H1 (cell line): ENCODE data around the gene ANKH. TPM values are rescaled to one million over a fixed set of nuclear protein-coding genes. Genes with fewer than 3 reads are reported as not detected.

Experiments
- CTCF ChIA-PET: fragments of 300-600 bp; sonication (Branson Sonifier 250); formaldehyde crosslinking; loops from one replicate; lab custom pipeline; 2021; ENCODE audit not compliant: partially characterized antibody; lab: Charles Lee
- POLR2A ChIA-PET: fragments of 300-600 bp; sonication (Branson Sonifier 250); formaldehyde crosslinking; loops from one replicate; lab custom pipeline; 2021; ENCODE audit warnings: inconsistent platforms; ENCODE audit not compliant: partially characterized antibody; lab: Charles Lee
- DNase-seq, 2 experiments: peaks; one replicate each; pipeline versions ENCODE4 v3.0.0 to v3.0.0-alpha.2; 2010 to 2022; ENCODE audit warnings: low spot score in 2 of 2, low read depth in 1 of 2, mixed read lengths in 1 of 2
- FAIRE-seq: peaks from 2 replicates; lab custom pipeline; 2011; peaks lifted over from hg19 to GRCh38; lab: Jason Lieb, UNC
- H2AFZ ChIP-seq: 2 replicates; pipeline ENCODE4 v1.8.1; 2012; ENCODE audit warnings: low read length, inconsistent platforms
- H2AK5ac ChIP-seq: 2 replicates; pipeline ENCODE4 v1.6.1; 2013; ENCODE audit warnings: low read depth, low read length
- H2BK120ac ChIP-seq: replicated peaks from 2 replicates; pipeline ENCODE3; 2013; ENCODE audit warnings: low read depth, low read length, inconsistent platforms
- H2BK12ac ChIP-seq: 2 replicates; pipeline ENCODE4 v1.6.1; 2013; ENCODE audit warnings: low read depth, low read length
- H2BK15ac ChIP-seq: 2 replicates; pipeline ENCODE4 v1.6.1; 2013; ENCODE audit warnings: low read length
- H2BK20ac ChIP-seq: 2 replicates; pipeline ENCODE4 v1.6.1; 2013; ENCODE audit warnings: low read length
- H2BK5ac ChIP-seq: 2 replicates; pipeline ENCODE4 v1.6.1; 2013; ENCODE audit warnings: low read depth, low read length
- H3K14ac ChIP-seq: 2 replicates; pipeline ENCODE4 v1.6.1; 2013; ENCODE audit warnings: inconsistent platforms; ENCODE audit not compliant: insufficient read length
- H3K18ac ChIP-seq: 2 replicates; pipeline ENCODE4 v1.6.1; 2013; ENCODE audit warnings: low read length; ENCODE audit errors: extremely low read depth
- H3K23ac ChIP-seq: 2 replicates; pipeline ENCODE4 v1.6.1; 2013; ENCODE audit warnings: inconsistent platforms; ENCODE audit not compliant: insufficient read length
- H3K23me2 ChIP-seq: 2 replicates; pipeline ENCODE4 v1.6.1; 2013; ENCODE audit warnings: low read depth, low read length
- H3K27ac ChIP-seq: 2 replicates; pipeline ENCODE4 v1.6.1; 2011; ENCODE audit warnings: low read depth, low read length, inconsistent platforms
- H3K27me3 ChIP-seq, 4 experiments: replicated peaks in 1 of 4; 1 replicate in 1 of 4; 2 replicates in 3 of 4; pipeline versions ENCODE4 v1.6.1 to v1.8.1; 2011 to 2013; ENCODE audit warnings: low read length in 3 of 4, mild to moderate bottlenecking in 3 of 4, inconsistent platforms in 2 of 4, mixed read lengths in 2 of 4, moderate library complexity in 1 of 4; ENCODE audit not compliant: control insufficient read depth in 3 of 4, insufficient read depth in 3 of 4; ENCODE audit errors: extremely low read depth in 1 of 4
- H3K36me3 ChIP-seq, 4 experiments: 2 replicates each; pipeline versions ENCODE4 v1.6.1 to v1.8.1; 2011 to 2013; ENCODE audit warnings: mild to moderate bottlenecking in 4 of 4, low read length in 3 of 4, moderate library complexity in 2 of 4, control low read depth in 1 of 4, inconsistent platforms in 1 of 4; ENCODE audit not compliant: insufficient read depth in 4 of 4, control insufficient read depth in 2 of 4
- H3K4ac ChIP-seq: replicated peaks from 2 replicates; pipeline ENCODE3; 2013; ENCODE audit warnings: low read length, low read depth, mixed read lengths, inconsistent platforms; ENCODE audit not compliant: insufficient read length
- H3K4me1 ChIP-seq, 4 experiments: replicated peaks in 1 of 4; 1 replicate in 1 of 4; 2 replicates in 3 of 4; pipeline versions ENCODE4 v1.6.1 to v1.8.1; 2011 to 2013; ENCODE audit warnings: low read length in 3 of 4, inconsistent platforms in 2 of 4, mixed read lengths in 1 of 4; ENCODE audit not compliant: insufficient read depth in 4 of 4, control insufficient read depth in 3 of 4
- H3K4me2 ChIP-seq, 2 experiments: 2 replicates each; pipeline versions ENCODE4 v1.6.1 to v1.8.1; 2011 to 2013; ENCODE audit warnings: low read depth in 2 of 2, low read length in 2 of 2, control low read depth in 1 of 2, inconsistent platforms in 1 of 2, mild to moderate bottlenecking in 1 of 2; ENCODE audit not compliant: insufficient read depth in 1 of 2
- H3K4me3 ChIP-seq, 4 experiments: fragments of 200-600, 300-600 bp in 1 of 4; sonication (generic), shearing (Covaris generic), sonication (Bioruptor Twin) in 1 of 4; 2 replicates each; pipeline versions ENCODE4 v1.5.1 to v1.8.1; 2011 to 2016; ENCODE audit warnings: low read length in 4 of 4, low read depth in 3 of 4, control low read depth in 2 of 4, inconsistent platforms in 2 of 4, mild to moderate bottlenecking in 2 of 4, mixed read lengths in 1 of 4, moderate library complexity in 1 of 4; ENCODE audit not compliant: insufficient read depth in 2 of 4; ENCODE audit errors: extremely low read depth in 1 of 4
- H3K56ac ChIP-seq: replicated peaks from 2 replicates; pipeline ENCODE3; 2013; ENCODE audit warnings: low read depth, mild to moderate bottlenecking, mixed read lengths, low read length, inconsistent platforms; ENCODE audit not compliant: insufficient read length
- H3K79me1 ChIP-seq: 2 replicates; pipeline ENCODE4 v1.6.1; 2013; ENCODE audit warnings: low read depth, low read length, control low read depth
- H3K79me2 ChIP-seq, 2 experiments: 2 replicates each; pipeline versions ENCODE4 v1.6.1 to v1.8.1; 2012 to 2013; ENCODE audit warnings: low read length in 2 of 2, mild to moderate bottlenecking in 2 of 2, inconsistent platforms in 1 of 2; ENCODE audit not compliant: insufficient read depth in 2 of 2, control insufficient read depth in 1 of 2
- H3K9ac ChIP-seq, 4 experiments: replicated peaks in 1 of 4; 1 replicate in 1 of 4; 2 replicates in 3 of 4; pipeline versions ENCODE4 v1.6.1 to v1.8.1; 2011 to 2013; ENCODE audit warnings: low read depth in 3 of 4, low read length in 3 of 4, control low read depth in 2 of 4, mild to moderate bottlenecking in 2 of 4, moderate library complexity in 2 of 4, inconsistent platforms in 1 of 4; ENCODE audit errors: extremely low read depth in 1 of 4
- H3K9me3 ChIP-seq, 2 experiments: 2 replicates each; pipeline versions ENCODE4 v1.6.1 to v1.8.1; 2012 to 2013; ENCODE audit warnings: mild to moderate bottlenecking in 2 of 2, moderate library complexity in 2 of 2, control low read depth in 1 of 2, inconsistent platforms in 1 of 2, low read depth in 1 of 2, low read length in 1 of 2, mixed read lengths in 1 of 2; ENCODE audit not compliant: insufficient read depth in 2 of 2
- H4K20me1 ChIP-seq, 2 experiments: replicated peaks in 1 of 2; 2 replicates each; pipeline versions ENCODE3 to v1.8.1; 2011 to 2013; ENCODE audit warnings: inconsistent platforms in 2 of 2, low read length in 2 of 2, mild to moderate bottlenecking in 1 of 2; ENCODE audit not compliant: insufficient read depth in 2 of 2, control insufficient read depth in 1 of 2
- H4K5ac ChIP-seq: 2 replicates; pipeline ENCODE4 v1.6.1; 2013; ENCODE audit warnings: low read length, low read depth, mixed read lengths, inconsistent platforms; ENCODE audit not compliant: insufficient read length
- H4K8ac ChIP-seq: 2 replicates; pipeline ENCODE4 v1.8.0; 2013; ENCODE audit warnings: mild to moderate bottlenecking, moderate library complexity, low read length, inconsistent platforms; ENCODE audit not compliant: insufficient read depth; ENCODE audit errors: extremely low read depth
- H4K91ac ChIP-seq: replicated peaks from 2 replicates; pipeline ENCODE3; 2013; ENCODE audit warnings: low read length, mixed read lengths, inconsistent platforms; ENCODE audit not compliant: insufficient read length
- CBX8 ChIP-seq: fragments of 300-800, 300-1000 bp; sonication (generic); IDR thresholded peaks from 2 replicates; pipeline ENCODE4 v1.7.1; 2016; ENCODE audit warnings: low read depth, low read length, borderline replicate concordance
- CHD1 ChIP-seq: IDR thresholded peaks from 2 replicates; pipeline ENCODE4 v1.6.1; 2012; ENCODE audit warnings: low read depth, low read length, improper control_type of control experiment
- CTCF ChIP-seq, 3 experiments: IDR thresholded peaks; 1 replicate in 2 of 3; 2 replicates in 1 of 3; pipeline versions ENCODE4 v1.5.1 to v1.6.1; 2011; ENCODE audit warnings: low read length in 3 of 3, mild to moderate bottlenecking in 3 of 3, inconsistent platforms in 2 of 3, low read depth in 1 of 3, moderate library complexity in 1 of 3; ENCODE audit not compliant: insufficient read depth in 1 of 3; ENCODE audit errors: control extremely low read depth in 1 of 3
- KDM1A ChIP-seq: fragments of 200-600, 300-600 bp; sonication (generic); IDR thresholded peaks from 2 replicates; pipeline ENCODE4 v1.7.1; 2016; ENCODE audit warnings: mild to moderate bottlenecking, low read length, borderline replicate concordance
- KDM4A ChIP-seq: IDR thresholded peaks from one replicate; pipeline ENCODE4 v1.7.1; 2012; ENCODE audit warnings: low read depth, mild to moderate bottlenecking, moderate library complexity, low read length, inconsistent platforms; ENCODE audit not compliant: severe bottlenecking
- SIX5 ChIP-seq: IDR thresholded peaks from 2 replicates; pipeline ENCODE4 v1.6.1; 2011; ENCODE audit warnings: mild to moderate bottlenecking, low read depth, low read length
- SP1 ChIP-seq: IDR thresholded peaks from 2 replicates; pipeline ENCODE4 v1.6.1; 2011; ENCODE audit warnings: low read depth, low read length
- SP4 ChIP-seq: IDR thresholded peaks from 2 replicates; pipeline ENCODE4 v1.6.1; 2012; ENCODE audit warnings: low read length, inconsistent platforms
- TAF1 ChIP-seq: IDR thresholded peaks from 2 replicates; pipeline ENCODE4 v1.6.1; 2011; ENCODE audit warnings: mild to moderate bottlenecking, low read depth, low read length
- TAF7 ChIP-seq: optimal IDR thresholded peaks from 2 replicates; pipeline ENCODE3; 2011; ENCODE audit warnings: low read depth, mild to moderate bottlenecking, inconsistent platforms, low read length, moderate library complexity, borderline replicate concordance
- TBP ChIP-seq: IDR thresholded peaks from 2 replicates; pipeline ENCODE4 v1.6.1; 2011; ENCODE audit warnings: low read depth, low read length, improper control_type of control experiment
- WGBS, 2 experiments: shearing (Covaris generic) in 1 of 2; methylation state at CpG; one replicate each; pipeline versions ENCODE4 v1.1.6 to v1.1.7; 2013 to 2015; ENCODE audit warnings: low lambda C conversion rate in 2 of 2, mixed read lengths in 2 of 2, inconsistent platforms in 1 of 2, low coverage in 1 of 2, missing lambda C conversion rate in 1 of 2; ENCODE audit not compliant: insufficient replicate concordance in 2 of 2, insufficient coverage in 1 of 2, insufficient read length in 1 of 2; ENCODE audit errors: extremely low coverage in 1 of 2, missing lambda C conversion rate in 1 of 2; 5-methylcytosine and 5-hydroxymethylcytosine counted together
- polyA plus RNA-seq, 7 experiments: library from polyadenylated mRNA; depleted of rRNA in 3 of 7; stranded (reverse) in 5 of 7; unstranded in 2 of 7; fragments of >200 nt in 5 of 7; fragments of 200-250 nt in 2 of 7; gene quantifications; 1 replicate in 5 of 7; 2 replicates in 1 of 7; 4 replicates in 1 of 7; pipeline versions ENCODE4 v1.2.1 to v1.2.3, GENCODE V29; 2011 to 2013; ENCODE audit warnings: missing spikeins in 2 of 7, mixed read lengths in 2 of 7
- total RNA-seq: library from RNA; stranded (reverse); fragmentation: NEBNext Ultra II Directional; extraction: Animal tissue kit (Norgen Biotek cat#: 25700); gene quantifications from 2 replicates; pipeline ENCODE4 v1.2.1, GENCODE V29; 2021

The ANKH gene
- total and polyA plus RNA-seq, 2 of the 8 experiments (the other 6 are each of a cell fraction or from before 2014, with no cell fraction given) = 5.3 to 13.0 TPM

DNA sequence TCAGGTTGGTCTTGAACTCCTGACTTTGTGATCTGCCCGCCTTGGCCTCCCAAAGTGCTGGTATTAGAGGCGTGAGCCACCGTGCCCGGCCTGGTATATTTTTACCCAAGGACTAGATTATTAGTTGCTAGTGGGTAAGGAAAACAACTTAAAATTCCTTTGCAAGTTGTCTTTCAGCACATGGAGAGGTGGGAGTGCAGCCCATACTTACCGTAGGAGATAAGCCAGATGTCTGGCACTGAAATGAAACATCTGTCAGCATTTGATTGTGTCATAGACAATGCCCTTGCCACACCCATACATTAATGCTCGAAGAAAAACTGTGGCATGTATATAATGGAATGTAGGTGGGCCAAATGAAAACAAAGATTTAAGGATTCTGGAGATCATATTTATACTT is 36.6 kb upstream of the ANKH start:
- Histone ChIP-seq H3K23ac (no peak overlapping the region), H3K9me3 (no peaks in the 10 kb centered on the region), H3K27me3 (no peaks in the 10 kb centered on the region), H2BK5ac (no peak overlapping the region), H3K14ac (no peak overlapping the region), H4K8ac (no peak overlapping the region), H3K23me2 (no peaks in the 10 kb centered on the region), H3K36me3 (no peaks in the 10 kb centered on the region), H3K4me3 (no peak overlapping the region), H2BK20ac (no peak overlapping the region), H3K79me2 (no peaks in the 10 kb centered on the region), H3K18ac (no peak overlapping the region), H3K79me1 (no peaks in the 10 kb centered on the region; the same call in 1 of the 2 replicates), H3K4ac (no peak overlapping the region), H4K5ac (no peak overlapping the region), H3K9ac (no peak overlapping the region), H2BK120ac (no peak overlapping the region), H4K91ac (no peak overlapping the region), H2BK15ac (no peak overlapping the region), H3K4me1 (no peaks in the 10 kb centered on the region), H3K56ac (no peak overlapping the region), H4K20me1 (no peaks in the 10 kb centered on the region), H2AK5ac (no peak overlapping the region), H2BK12ac (no peak overlapping the region), H3K4me2 (no peak overlapping the region), H3K27ac (no peak overlapping the region), H2AFZ (no peak overlapping the region)
- ChIA-PET CTCF (no interaction called here), POLR2A (no interaction called here)
- FAIRE-seq (no peak), DNase-seq (no peak)
- WGBS, 2 experiments = 93% methylated on average over 6 of the region's 6 CpGs; no CpG with 5 or more reads in 1 of the 2 experiments
- no peak for TF ChIP-seq CBX8
- no peak for TF ChIP-seq TBP
- TF ChIP-seq SP1 = no peak
- no peak for TF ChIP-seq TAF1
- TF ChIP-seq CTCF (IDR thresholded peaks at IDR 0.05; ENCODE audit: control extremely low read depth in 1 of 3, insufficient read depth in 1 of 3, low read depth in 1 of 3, low read length in 3 of 3) = no peak
- no peak for TF ChIP-seq TAF7
- TF ChIP-seq SIX5 = no peak
- TF ChIP-seq KDM1A = no peak
- no peak for TF ChIP-seq SP4
- no peak for TF ChIP-seq CHD1
- TF ChIP-seq KDM4A = no peak
